ENCODE results near the gene HOXD11.

DNA sequence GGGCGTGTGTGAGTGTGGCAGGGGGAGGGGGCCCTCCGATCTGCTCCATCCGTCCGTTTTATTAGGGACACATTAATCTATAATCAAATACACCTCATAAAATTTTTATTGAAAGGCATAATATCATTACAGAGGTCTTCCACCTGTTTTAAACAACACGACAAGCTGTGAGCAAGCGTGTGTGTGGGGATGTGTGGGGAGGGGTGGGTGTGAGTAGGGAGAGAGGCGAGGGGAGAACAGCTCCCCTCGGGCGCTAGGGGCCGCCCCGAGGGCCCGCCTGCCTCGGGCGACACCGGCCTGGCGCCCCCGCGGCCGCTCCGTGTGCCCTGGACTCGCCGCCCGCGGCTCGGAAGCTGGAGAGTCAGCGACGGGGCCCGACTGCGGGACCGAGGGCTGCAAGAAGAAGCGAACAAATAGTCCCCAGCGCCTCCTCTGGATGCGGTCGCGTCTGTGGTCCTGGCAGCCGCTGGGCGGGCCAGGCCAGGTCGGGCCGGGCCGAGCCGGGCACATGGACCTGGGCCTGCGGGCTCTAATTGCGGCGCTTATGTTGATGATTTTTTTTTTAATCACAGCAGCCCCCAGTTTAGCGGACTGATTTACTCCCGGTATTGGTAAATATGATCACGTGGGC is 15.1 kb downstream of the HOXD11 start:
- TF ChIP-seq, protein P1, sequence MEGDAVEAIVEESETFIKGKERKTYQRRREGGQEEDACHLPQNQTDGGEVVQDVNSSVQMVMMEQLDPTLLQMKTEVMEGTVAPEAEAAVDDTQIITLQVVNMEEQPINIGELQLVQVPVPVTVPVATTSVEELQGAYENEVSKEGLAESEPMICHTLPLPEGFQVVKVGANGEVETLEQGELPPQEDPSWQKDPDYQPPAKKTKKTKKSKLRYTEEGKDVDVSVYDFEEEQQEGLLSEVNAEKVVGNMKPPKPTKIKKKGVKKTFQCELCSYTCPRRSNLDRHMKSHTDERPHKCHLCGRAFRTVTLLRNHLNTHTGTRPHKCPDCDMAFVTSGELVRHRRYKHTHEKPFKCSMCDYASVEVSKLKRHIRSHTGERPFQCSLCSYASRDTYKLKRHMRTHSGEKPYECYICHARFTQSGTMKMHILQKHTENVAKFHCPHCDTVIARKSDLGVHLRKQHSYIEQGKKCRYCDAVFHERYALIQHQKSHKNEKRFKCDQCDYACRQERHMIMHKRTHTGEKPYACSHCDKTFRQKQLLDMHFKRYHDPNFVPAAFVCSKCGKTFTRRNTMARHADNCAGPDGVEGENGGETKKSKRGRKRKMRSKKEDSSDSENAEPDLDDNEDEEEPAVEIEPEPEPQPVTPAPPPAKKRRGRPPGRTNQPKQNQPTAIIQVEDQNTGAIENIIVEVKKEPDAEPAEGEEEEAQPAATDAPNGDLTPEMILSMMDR (IDR thresholded peaks at IDR 0.05), result no peak
- TF ChIP-seq EZH2 (IDR thresholded peaks at IDR 0.05; ENCODE audit: borderline replicate concordance, insufficient read depth, low read depth, low read length, poor library complexity, severe bottlenecking), result peak; percentile 92

Data from B cell (primary cell).